T-cell (primary cell): ENCODE results near the gene SP2. TPM values are rescaled to one million over a fixed set of nuclear protein-coding genes. Genes with fewer than 3 reads are reported as not detected.
A peak's percentile ranks its signal among the peaks of the same experiment; 100 is the strongest.

Experiments
- ATAC-seq, 4 experiments: fragments of 200-7000 bp in 3 of 4; fragments of 150-1000 bp in 1 of 4; cut with Tn5 transposase; replicated peaks in 1 of 4; 1 replicate in 3 of 4; 2 replicates in 1 of 4; pipeline ENCODE4 v1.10.0; 2021; ENCODE audit warnings: moderate library complexity in 3 of 4, mild to moderate bottlenecking in 2 of 4, moderate number of reproducible peaks in 1 of 4
- CTCF ChIA-PET, 2 donors: fragments of 300-600 bp; sonication (Branson Sonifier 250); formaldehyde crosslinking; loops; one replicate each; lab custom pipeline; 2022; ENCODE audit warnings: antibody characterized with exemption in 2 of 2; lab: Charles Lee
- POLR2A ChIA-PET, 2 donors: fragments of 300-600 bp; sonication (Branson Sonifier 250); formaldehyde crosslinking; loops; one replicate each; lab custom pipeline; 2022; ENCODE audit warnings: antibody characterized with exemption in 2 of 2; lab: Charles Lee
- DNase-seq, 35 experiments: peaks; one replicate each; pipeline versions ENCODE4 v3.0.0 to v3.0.0-alpha.2; 2013 to 2023
- H3K27ac ChIP-seq: one replicate; pipeline ENCODE4 v1.5.1; 2013; ENCODE audit warnings: low read length
- H3K27me3 ChIP-seq, 2 experiments: replicated peaks in 1 of 2; 1 replicate in 1 of 2; 2 replicates in 1 of 2; pipeline versions ENCODE4 v1.6.1 to v1.7.0; 2013; ENCODE audit warnings: low read length in 1 of 2, mixed read lengths in 1 of 2; ENCODE audit not compliant: control insufficient read depth in 2 of 2, insufficient read depth in 2 of 2; ENCODE audit errors: extremely low read depth in 1 of 2
- H3K36me3 ChIP-seq, 2 donors: 1 replicate in 1 of 2; 2 replicates in 1 of 2; pipeline versions ENCODE4 v1.6.1 to v1.7.0; 2013; ENCODE audit warnings: low read length in 1 of 2; ENCODE audit not compliant: control insufficient read depth in 2 of 2, insufficient read depth in 1 of 2; ENCODE audit errors: extremely low read depth in 1 of 2
- H3K4me1 ChIP-seq, 2 experiments: 1 replicate in 1 of 2; 2 replicates in 1 of 2; pipeline versions ENCODE4 v1.6.1 to v1.7.0; 2013; ENCODE audit warnings: low read length in 2 of 2, mixed read lengths in 1 of 2; ENCODE audit not compliant: insufficient read depth in 2 of 2, control insufficient read depth in 1 of 2; ENCODE audit errors: extremely low read depth in 1 of 2
- H3K4me3 ChIP-seq, 2 donors: 1 replicate in 1 of 2; 2 replicates in 1 of 2; pipeline versions ENCODE4 v1.5.1 to v1.7.0; 2013; ENCODE audit warnings: mild to moderate bottlenecking in 2 of 2, low read length in 1 of 2, moderate library complexity in 1 of 2; ENCODE audit not compliant: control insufficient read depth in 1 of 2; ENCODE audit errors: extremely low read depth in 1 of 2
- H3K9me3 ChIP-seq: 2 replicates; pipeline ENCODE4 v1.7.0; 2013
- H3K27ac Mint-ChIP-seq, 2 donors: one replicate each; pipeline ENCODE4 v1.8.0; 2020 to 2021; ENCODE audit warnings: mild to moderate bottlenecking in 2 of 2, mixed read lengths in 2 of 2
- H3K27me3 Mint-ChIP-seq, 2 donors: one replicate each; pipeline ENCODE4 v1.8.0; 2021 to 2022; ENCODE audit warnings: mixed read lengths in 2 of 2
- H3K36me3 Mint-ChIP-seq: one replicate; pipeline ENCODE4 v1.8.0; 2021; ENCODE audit warnings: mixed read lengths
- H3K4me1 Mint-ChIP-seq, 3 donors: one replicate each; pipeline ENCODE4 v1.8.0; 2020 to 2022; ENCODE audit warnings: mixed read lengths in 3 of 3, mild to moderate bottlenecking in 1 of 3
- H3K4me3 Mint-ChIP-seq, 3 donors: one replicate each; pipeline ENCODE4 v1.8.0; 2020 to 2022; ENCODE audit warnings: mild to moderate bottlenecking in 3 of 3, mixed read lengths in 3 of 3, moderate library complexity in 3 of 3
- H3K9me3 Mint-ChIP-seq, 3 donors: one replicate each; pipeline ENCODE4 v1.8.0; 2020 to 2022; ENCODE audit warnings: mixed read lengths in 3 of 3
- WGBS: methylation state at CpG from one replicate; pipeline ENCODE4 v1.1.5; 2013; ENCODE audit warnings: missing lambda C conversion rate; ENCODE audit not compliant: insufficient coverage; 5-methylcytosine and 5-hydroxymethylcytosine counted together
- total RNA-seq, 35 experiments: library from RNA in 6 of 35; stranded (reverse) in 6 of 35; fragments of 120-200 nt in 1 of 35; gene quantifications; one replicate each; pipeline versions ENCODE4 v1.2.1 to v1.2.4 and lab custom pipeline; 2013 to 2026

SP2 gene
- total RNA-seq, 5 donors from 2014 or later (not counting 1 experiment from before 2014, with no cell fraction given), result 27.1 to 41.6 (median 32.8) TPM

DNA sequence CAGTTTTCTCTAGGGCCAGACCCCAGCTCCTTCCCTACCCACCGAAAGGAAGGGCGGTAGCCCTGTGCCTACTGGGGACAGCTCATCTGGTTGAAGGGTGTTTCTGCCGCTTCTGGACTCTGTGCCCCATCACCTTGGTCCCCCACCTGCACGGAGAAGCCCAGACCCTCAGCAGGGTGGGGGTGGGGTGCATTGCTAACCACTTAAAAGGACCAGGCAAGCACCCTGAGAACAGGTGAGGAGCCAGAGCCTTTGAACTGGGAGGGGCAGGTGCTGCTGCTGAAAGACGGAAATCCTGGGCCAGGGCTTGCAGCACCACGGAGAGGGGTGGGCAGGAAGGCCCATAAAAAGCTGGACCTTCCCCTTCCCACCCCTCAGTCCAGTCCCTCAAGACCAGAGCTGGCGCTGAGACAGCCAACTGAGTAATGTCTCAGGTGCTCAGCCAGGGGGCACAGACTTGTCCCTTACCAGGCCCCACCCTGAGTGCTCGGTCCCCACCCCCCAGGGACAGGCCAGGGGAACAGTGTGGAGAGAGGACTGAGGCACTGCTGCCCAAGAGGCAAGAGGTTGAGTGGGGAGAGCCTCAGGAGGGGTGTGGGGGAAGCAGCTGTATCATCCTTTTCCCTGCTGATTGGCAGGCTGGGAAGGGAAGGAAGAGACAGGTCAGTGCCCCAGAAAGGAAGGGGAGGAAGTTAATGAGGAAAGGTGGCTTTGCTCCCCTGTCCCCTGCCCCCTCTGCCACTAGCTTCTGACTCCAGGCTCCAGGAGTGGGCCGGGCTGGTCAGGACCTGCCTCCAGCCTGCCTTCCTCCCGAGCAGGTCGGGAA, 10.9 kb upstream of the SP2 start:
- peaks cover 37 to 41% (median 40%) of the 10 kb centered on the region in 3 donors for H3K4me1 Mint-ChIP-seq

DNA sequence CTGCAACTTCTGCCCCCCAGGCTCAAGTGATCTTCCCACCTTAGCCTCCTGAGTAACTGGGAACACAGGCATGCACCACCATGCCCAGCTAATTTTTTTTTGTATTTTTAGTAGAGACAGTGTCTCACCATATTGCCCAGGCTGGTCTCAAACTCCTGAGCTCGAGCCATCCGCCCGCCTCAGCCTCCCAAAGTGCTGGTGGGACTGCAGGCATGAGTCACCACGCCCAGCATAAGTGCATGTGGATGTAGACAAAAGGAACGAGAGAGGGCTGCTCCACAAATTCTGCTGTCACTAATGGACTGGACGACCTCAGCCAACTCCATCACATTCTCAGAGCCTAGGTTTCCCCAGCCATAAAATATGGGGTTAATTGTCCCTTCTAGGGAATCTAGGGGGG, 7.7 kb upstream of the SP2 start:
- Mint-ChIP-seq H3K27me3 (no peaks in the 10 kb centered on the region), H3K36me3 (no peaks in the 10 kb centered on the region), H3K4me3 (no peak overlapping the region), H3K9me3 (no peaks in the 10 kb centered on the region), H3K4me1 (peaks cover 28 to 34% (median 34%) of the 10 kb centered on the region in 3 donors), H3K27ac (no peak overlapping the region)
- Histone ChIP-seq H3K36me3 (no peaks in the 10 kb centered on the region), H3K27ac (no peak overlapping the region), H3K27me3 (peaks cover 0 to 19% of the 10 kb centered on the region in 2 experiments), H3K4me1 (peaks cover 14 to 33% of the 10 kb centered on the region in 2 experiments), H3K9me3 (no peaks in the 10 kb centered on the region), H3K4me3 (no peak overlapping the region)
- ChIA-PET POLR2A (no interaction called here), CTCF (interaction anchor here (0.7 to 1.9 kb wide), 2 partner anchors 46 to 47 kb away, joined by 3 to 23 read pairs; partner anchors contain the start of gene SCRN2 (in 2 of the 2))
- ATAC-seq (no peak), DNase-seq (no peak)
- WGBS, result no CpG with 5 or more reads among the region's 6 CpGs

More for the DNA sequence above, 10.9 kb upstream of the SP2 start:
- H3K27me3 ChIP-seq, result peaks cover 0 to 35% of the 10 kb centered on the region in 2 experiments
- H3K9me3 Mint-ChIP-seq, result no peaks in the 10 kb centered on the region
- H3K27ac Mint-ChIP-seq, result peak overlapping the region in 1 of 2 donors; percentile 36
- ATAC-seq (peak; percentile 42 to 62 (median 56)), DNase-seq (peak in 20 of 35 experiments; percentile 3 to 35 (median 16))
- peak overlapping the region in 1 of 2 donors; percentile 28 for H3K4me3 ChIP-seq
- ChIA-PET CTCF (interaction anchor here (0.6 to 1.0 kb wide), 2 partner anchors 44 to 192 kb away, joined by 4 to 5 read pairs; partner anchors contain the start of gene SCRN2 (in 1 of the 2)), POLR2A (interaction anchor here (0.5 to 0.6 kb wide), 2 partner anchors 23 to 105 kb away, joined by 5 to 9 read pairs; no protein-coding TSS in a partner anchor)
- 53% methylated on average over 4 of the region's 11 CpGs for WGBS
- H3K36me3 Mint-ChIP-seq, result no peaks in the 10 kb centered on the region
- H3K4me1 ChIP-seq, result peaks cover 16 to 44% of the 10 kb centered on the region in 2 experiments
- no peaks in the 10 kb centered on the region for H3K36me3 ChIP-seq
- no peaks in the 10 kb centered on the region for H3K9me3 ChIP-seq
- H3K4me3 Mint-ChIP-seq, result peak overlapping the region in 1 of 3 donors; percentile 69
- H3K27me3 Mint-ChIP-seq, result no peaks in the 10 kb centered on the region
- H3K27ac ChIP-seq, result no peak overlapping the region

DNA sequence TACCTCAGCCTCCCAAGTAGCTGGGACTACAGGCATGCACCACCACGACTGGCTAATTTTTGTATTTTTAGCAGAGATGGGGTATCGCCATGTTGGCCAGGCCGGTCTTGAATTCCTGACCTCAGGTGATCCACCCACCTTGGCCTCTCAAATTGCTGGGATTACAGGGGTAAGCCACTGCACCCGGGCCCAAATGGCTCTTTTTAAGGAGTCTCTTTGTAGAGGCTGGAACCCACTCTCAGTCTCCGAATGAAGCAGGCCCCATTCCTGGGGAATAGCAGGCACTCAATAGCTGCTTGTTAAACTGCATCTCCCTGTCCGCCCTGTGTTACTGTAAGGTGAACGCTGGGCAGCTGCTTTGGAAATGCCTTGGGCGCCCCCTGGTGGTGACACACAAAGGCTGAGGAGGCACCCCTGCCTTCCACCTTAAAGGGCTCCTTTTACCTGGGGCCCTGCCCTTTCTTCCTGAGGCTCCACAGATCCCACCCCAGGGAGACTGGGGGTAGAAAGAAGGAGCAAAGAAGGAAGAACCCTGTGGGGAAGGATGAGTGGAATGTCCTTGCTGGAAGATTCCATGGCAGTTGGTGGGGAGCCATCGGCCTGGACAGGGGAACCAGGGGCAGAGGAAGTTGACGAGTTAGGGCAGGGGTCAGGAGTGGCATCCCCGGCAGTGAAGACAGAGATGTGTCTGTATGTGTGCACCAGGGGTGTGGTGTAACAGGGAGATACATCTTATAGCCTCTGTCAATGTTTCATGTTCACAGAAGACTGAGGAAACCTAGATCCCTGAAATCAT, 6.1 kb upstream of the SP2 start:
- POLR2A ChIA-PET, result interaction anchor here in 1 of 2 donors (0.7 kb wide), 1 partner anchor 10 kb away, joined by 5 read pairs; no protein-coding TSS in a partner anchor
- H3K4me3 ChIP-seq, result no peak overlapping the region
- 54% methylated on average over 10 of the region's 11 CpGs for WGBS
- H3K4me1 ChIP-seq, result peaks cover 12 to 19% of the 10 kb centered on the region in 2 experiments
- H3K27ac ChIP-seq, result no peak overlapping the region
- Mint-ChIP-seq H3K9me3 (no peaks in the 10 kb centered on the region), H3K4me1 (peaks cover 26 to 31% (median 29%) of the 10 kb centered on the region in 3 donors), H3K27ac (peak overlapping the region in 1 of 2 donors; percentile 49), H3K4me3 (no peak overlapping the region), H3K27me3 (no peaks in the 10 kb centered on the region), H3K36me3 (no peaks in the 10 kb centered on the region)
- H3K36me3 ChIP-seq, result peaks cover 0 to 2% of the 10 kb centered on the region in 2 donors
- H3K9me3 ChIP-seq, result no peaks in the 10 kb centered on the region
- CTCF ChIA-PET, result interaction anchor here (0.5 to 3.1 kb wide), 8 partner anchors 42 to 1914 kb away, joined by 3 to 25 read pairs (median 5); partner anchors contain the start of genes SCRN2 (in 2 of the 2), LRRC46 (in 1 of the 2) and MRPL10 (in 1 of the 2)
- peak; percentile 71 to 95 (median 87) for DNase-seq
- H3K27me3 ChIP-seq, result peaks cover 0 to 8% of the 10 kb centered on the region in 2 experiments
- peak; percentile 93 to 97 (median 96) for ATAC-seq

DNA sequence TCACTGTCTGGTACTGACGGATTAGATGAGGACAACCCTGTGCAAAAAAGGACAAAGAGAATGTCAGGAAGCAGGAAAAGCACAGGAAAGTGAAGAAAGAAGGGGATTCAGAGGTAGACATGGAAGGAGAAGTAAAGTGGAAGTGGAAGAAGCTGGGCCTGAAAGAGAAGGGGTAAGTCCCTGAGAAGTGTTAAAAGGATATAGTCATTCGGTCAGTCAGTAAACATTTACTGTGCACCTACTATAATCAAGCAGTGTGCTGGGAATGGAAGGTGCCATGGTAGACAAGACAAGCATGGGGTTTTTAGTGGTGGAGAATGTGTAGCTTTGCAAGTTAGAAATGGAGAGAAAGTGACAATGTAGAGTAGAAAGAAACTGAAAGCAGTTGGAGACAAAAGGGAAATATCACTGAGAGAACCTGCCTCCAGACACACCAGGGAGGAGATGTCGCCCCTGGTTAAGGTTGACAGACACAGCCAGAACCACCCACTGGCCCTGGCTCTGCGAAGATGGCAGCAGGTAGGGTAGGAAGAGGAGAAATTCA, 4.4 kb upstream of the SP2 start:
- H3K4me1 Mint-ChIP-seq, result peaks cover 18 to 24% (median 21%) of the 10 kb centered on the region in 3 donors
- 90% methylated on average over 1 of the region's 4 CpGs for WGBS
- no peak overlapping the region for H3K27ac ChIP-seq
- H3K27ac Mint-ChIP-seq, result no peak overlapping the region
- H3K27me3 ChIP-seq, result peaks cover 0 to 3% of the 10 kb centered on the region in 2 experiments
- no peaks in the 10 kb centered on the region for H3K36me3 Mint-ChIP-seq
- POLR2A ChIA-PET, result interaction anchor here in 1 of 2 donors (0.6 kb wide), 1 partner anchor 1671 kb away, joined by 6 read pairs; no protein-coding TSS in a partner anchor
- no peak overlapping the region for H3K4me3 ChIP-seq
- no peaks in the 10 kb centered on the region for H3K27me3 Mint-ChIP-seq
- peaks cover 4 to 14% of the 10 kb centered on the region in 2 experiments for H3K4me1 ChIP-seq
- no peaks in the 10 kb centered on the region for H3K9me3 Mint-ChIP-seq
- ATAC-seq (no peak), DNase-seq (no peak)
- H3K36me3 ChIP-seq, result peaks cover 0 to 2% of the 10 kb centered on the region in 2 donors
- CTCF ChIA-PET, result interaction anchor here (0.7 to 3.1 kb wide), 8 partner anchors 46 to 119 kb away, joined by 3 to 27 read pairs (median 4); partner anchors contain the start of genes SCRN2 (in 2 of the 2), CDK5RAP3 (in 1 of the 2), LRRC46 (in 1 of the 2) and MRPL10 (in 1 of the 2)
- H3K9me3 ChIP-seq, result no peaks in the 10 kb centered on the region
- no peak overlapping the region for H3K4me3 Mint-ChIP-seq

DNA sequence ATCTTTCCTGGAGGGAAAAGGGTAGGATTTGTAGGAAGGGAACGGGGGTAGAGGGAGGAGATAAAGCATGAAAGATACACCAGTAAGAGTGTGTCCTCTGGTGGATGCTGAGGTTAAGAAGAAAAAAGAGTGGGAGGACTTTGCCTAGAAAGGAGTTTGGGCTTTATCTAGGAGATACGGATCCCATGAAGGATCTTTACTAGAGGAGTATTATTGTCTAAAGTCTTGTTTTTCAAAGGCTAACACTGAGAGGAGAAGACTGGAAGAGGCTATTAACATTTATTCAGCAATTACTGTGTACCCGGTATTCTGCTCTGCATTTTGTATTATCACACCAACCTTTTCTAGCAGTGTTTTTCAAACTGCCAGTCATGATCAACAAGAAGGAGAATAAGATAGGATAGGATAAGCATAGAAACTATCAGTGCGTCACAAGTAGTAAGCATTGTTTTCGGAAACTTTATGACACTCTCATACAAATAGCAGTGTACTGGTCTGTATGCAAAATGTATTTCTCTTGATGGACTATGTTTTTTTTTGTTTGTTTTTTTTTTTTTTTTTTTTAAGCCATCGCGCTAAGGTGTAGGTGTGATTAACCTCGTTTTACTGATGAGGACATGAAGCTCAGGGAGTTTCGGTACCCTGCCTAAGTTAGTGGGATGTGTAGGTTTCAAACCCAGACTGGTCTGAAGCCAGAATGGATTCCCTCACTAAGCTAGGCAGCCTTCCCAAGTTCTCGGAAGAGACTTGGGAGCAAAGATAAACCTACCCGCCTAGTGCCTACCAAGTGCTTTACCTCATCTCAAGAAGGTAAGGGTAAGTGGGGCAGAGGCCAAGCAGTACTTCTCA, 1.3 kb upstream of the SP2 start:
- DNase-seq (no peak), ATAC-seq (no peak)
- Histone ChIP-seq H3K4me3 (peak overlapping the region; percentile 85 to 95), H3K27me3 (no peaks in the 10 kb centered on the region), H3K27ac (peak overlapping the region; percentile 85), H3K9me3 (no peaks in the 10 kb centered on the region), H3K4me1 (peaks cover 11 to 28% of the 10 kb centered on the region in 2 experiments), H3K36me3 (peaks cover 0 to 13% of the 10 kb centered on the region in 2 donors)
- peaks cover 44 to 51% (median 48%) of the 10 kb centered on the region in 3 donors for H3K4me1 Mint-ChIP-seq
- peaks cover 4% of the 10 kb centered on the region for H3K36me3 Mint-ChIP-seq
- CTCF ChIA-PET, result interaction anchor here (0.5 to 1.5 kb wide), 12 partner anchors 47 to 245 kb away, joined by 3 to 12 read pairs (median 5); partner anchors contain the start of genes CDK5RAP3 (in 1 of the 2), LRRC46 (in 1 of the 2), MRPL10 (in 1 of the 2) and PNPO (in 1 of the 2)
- H3K27me3 Mint-ChIP-seq, result no peaks in the 10 kb centered on the region
- H3K4me3 Mint-ChIP-seq, result peak overlapping the region; percentile 90 to 98 (median 98)
- no peaks in the 10 kb centered on the region for H3K9me3 Mint-ChIP-seq
- 42% methylated on average over 6 of the region's 11 CpGs for WGBS
- POLR2A ChIA-PET, result interaction anchor here (0.6 to 1.0 kb wide), 3 partner anchors 22 to 218 kb away, joined by 3 to 5 read pairs (median 5); partner anchors contain the start of gene PNPO (in 1 of the 2)
- H3K27ac Mint-ChIP-seq, result peak overlapping the region; percentile 98 to 100
